ES-I3 (cell line): ENCODE measurements around the gene EPC2.
"Not testable (repeated sequence)": the region's sequence is repeated elsewhere in the genome, so short reads cannot be mapped to it uniquely, and the experiment has no call there.

Source experiments
- H3K36me3 ChIP-seq: 2 replicates; pipeline ENCODE4 v1.6.1; 2013; ENCODE audit warnings: mild to moderate bottlenecking, low read length, control low read depth, moderate library complexity; ENCODE audit not compliant: insufficient read depth
- H3K4me1 ChIP-seq: 2 replicates; pipeline ENCODE4 v1.6.1; 2013; ENCODE audit warnings: mild to moderate bottlenecking, control low read depth, low read length; ENCODE audit not compliant: insufficient read depth
- H3K9ac ChIP-seq: 2 replicates; pipeline ENCODE4 v1.6.1; 2013; ENCODE audit warnings: low read depth, mild to moderate bottlenecking, low read length, moderate library complexity
- H3K9me3 ChIP-seq: 2 replicates; pipeline ENCODE4 v1.6.1; 2013; ENCODE audit warnings: mild to moderate bottlenecking, low read length, moderate library complexity; ENCODE audit not compliant: control insufficient read depth, insufficient read depth

EPC2 gene

DNA sequence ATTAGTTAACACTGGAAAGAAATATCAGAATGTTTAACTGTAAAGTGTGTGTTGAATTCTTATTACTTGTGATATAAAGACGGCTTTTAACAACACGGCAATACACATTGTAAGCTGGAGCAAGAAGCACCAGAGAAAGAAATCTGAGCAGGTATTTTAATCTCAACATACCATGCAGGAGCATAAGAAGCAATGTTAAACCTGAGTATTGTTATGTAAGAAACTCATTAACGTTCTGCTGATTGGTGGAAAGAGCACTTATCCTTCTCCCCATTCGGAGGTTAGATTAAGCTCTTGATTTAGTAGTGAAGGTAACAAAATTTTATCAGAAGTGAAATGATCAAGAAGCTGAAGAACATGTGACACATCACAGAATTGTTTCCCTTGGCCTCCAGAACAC lies 107.4 kb downstream of the EPC2 start:
- Histone ChIP-seq H3K9me3 (no peaks in the 10 kb centered on the region), H3K9ac (no peak overlapping the region), H3K36me3 (no peaks in the 10 kb centered on the region), H3K4me1 (peaks cover 18% of the 10 kb centered on the region; the same call in 1 of the 2 replicates)

DNA sequence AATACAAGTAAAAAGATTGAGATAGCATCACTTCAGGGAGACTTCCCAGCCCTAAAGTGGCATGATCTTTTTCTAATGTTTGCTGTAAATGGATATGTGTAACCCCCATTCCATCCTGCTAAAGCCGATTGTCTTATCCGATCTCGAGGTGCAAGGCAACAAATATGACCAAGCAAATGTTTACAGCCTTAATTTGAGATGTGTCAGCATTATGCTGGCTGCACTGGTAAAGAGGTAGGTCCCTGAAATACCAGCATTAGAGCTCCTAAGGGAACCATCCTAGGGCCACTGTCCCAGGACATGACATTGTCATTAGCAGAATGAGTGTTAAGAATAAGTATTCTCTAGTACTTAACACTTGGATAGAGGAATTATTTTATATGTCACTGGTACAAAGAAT lies 108.4 kb downstream of the EPC2 start:
- Histone ChIP-seq H3K9me3 (no peaks in the 10 kb centered on the region), H3K4me1 (peaks cover 18% of the 10 kb centered on the region; the same call in 1 of the 2 replicates), H3K9ac (no peak overlapping the region), H3K36me3 (no peaks in the 10 kb centered on the region)

- Histone ChIP-seq H3K9me3 (no peaks in the 10 kb centered on the region), H3K4me1 (peaks cover 18% of the 10 kb centered on the region; the same call in 1 of the 2 replicates), H3K9ac (no peak overlapping the region), H3K36me3 (no peaks in the 10 kb centered on the region)
Measured at GRCh38 chr2:148754864-148755263, 110.3 kb downstream of the EPC2 start.

GRCh38 chr2:148756292-148756975 lies 111.9 kb downstream of the EPC2 start:
- Histone ChIP-seq H3K36me3 (no peaks in the 10 kb centered on the region), H3K4me1 (peaks cover 15% of the 10 kb centered on the region; the same call in 1 of the 2 replicates), H3K9ac (no peak overlapping the region), H3K9me3 (no peaks in the 10 kb centered on the region)

DNA sequence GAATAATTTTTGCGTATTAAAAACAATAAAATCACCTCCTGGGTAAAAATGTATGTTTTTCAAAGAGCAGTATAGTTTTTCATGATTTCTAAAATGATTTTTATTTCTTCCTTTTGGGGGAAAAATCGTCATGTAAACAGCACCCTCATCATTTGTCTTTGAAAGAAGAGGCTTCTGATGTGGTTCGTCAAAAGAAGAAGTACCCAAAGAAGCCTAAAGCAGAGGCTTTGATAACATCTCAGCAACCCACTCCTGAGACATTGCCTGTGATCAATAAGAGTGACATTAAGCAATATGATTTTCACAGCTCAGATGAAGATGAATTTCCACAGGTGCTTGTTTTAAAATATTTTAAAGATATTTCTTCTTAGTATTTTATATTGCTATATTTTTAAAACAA lies 120.3 kb downstream of the EPC2 start:
- no peaks in the 10 kb centered on the region for H3K36me3 ChIP-seq
- no peak overlapping the region for H3K9ac ChIP-seq
- no peaks in the 10 kb centered on the region for H3K4me1 ChIP-seq
- no peaks in the 10 kb centered on the region for H3K9me3 ChIP-seq

DNA sequence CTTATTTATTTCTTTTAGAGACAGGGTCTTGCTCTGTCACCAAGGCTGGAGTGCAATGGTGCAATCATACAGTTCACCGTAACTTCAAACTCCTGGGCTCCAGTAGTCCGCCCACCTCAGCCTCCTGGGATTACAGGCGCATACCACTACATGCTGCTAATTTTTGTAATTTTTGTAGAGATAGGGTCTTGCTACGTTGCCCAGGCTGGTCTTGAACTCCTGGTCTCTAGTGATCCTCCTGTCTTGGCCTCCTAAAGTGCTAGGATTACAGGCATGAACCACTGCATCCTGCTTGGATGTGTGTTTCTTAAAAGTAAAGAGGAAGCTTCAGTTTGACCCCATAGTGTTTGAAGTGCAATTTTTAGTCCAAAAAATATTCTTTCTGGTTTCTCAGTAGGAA lies 125.5 kb downstream of the EPC2 start:
- Histone ChIP-seq H3K9ac (no peak overlapping the region), H3K4me1 (no peaks in the 10 kb centered on the region), H3K36me3 (peaks cover 8% of the 10 kb centered on the region; the same call in 1 of the 2 replicates), H3K9me3 (no peaks in the 10 kb centered on the region)

GRCh38 chr2:148781544-148781943 lies 137.0 kb downstream of the EPC2 start:
- Histone ChIP-seq H3K36me3 (no peaks in the 10 kb centered on the region; the same call in 1 of the 2 replicates), H3K9ac (no peak overlapping the region), H3K4me1 (no peaks in the 10 kb centered on the region), H3K9me3 (no peaks in the 10 kb centered on the region)

- no peaks in the 10 kb centered on the region; the same call in 1 of the 2 replicates for H3K36me3 ChIP-seq
- no peaks in the 10 kb centered on the region for H3K4me1 ChIP-seq
- no peak overlapping the region for H3K9ac ChIP-seq
- H3K9me3 ChIP-seq: no peaks in the 10 kb centered on the region
Measured at GRCh38 chr2:148789059-148789458, 144.5 kb downstream of the EPC2 start.

- not testable (repeated sequence) for H3K36me3 ChIP-seq, H3K9me3 ChIP-seq, H3K9ac ChIP-seq, H3K4me1 ChIP-seq
Measured at GRCh38 chr2:148790172-148790571, 145.6 kb downstream of the EPC2 start.

GRCh38 chr2:148794558-148794957 lies 150.0 kb downstream of the EPC2 start:
- H3K36me3 ChIP-seq: no peaks in the 10 kb centered on the region
- H3K9ac ChIP-seq: no peak overlapping the region
- no peaks in the 10 kb centered on the region for H3K4me1 ChIP-seq
- no peaks in the 10 kb centered on the region for H3K9me3 ChIP-seq

DNA sequence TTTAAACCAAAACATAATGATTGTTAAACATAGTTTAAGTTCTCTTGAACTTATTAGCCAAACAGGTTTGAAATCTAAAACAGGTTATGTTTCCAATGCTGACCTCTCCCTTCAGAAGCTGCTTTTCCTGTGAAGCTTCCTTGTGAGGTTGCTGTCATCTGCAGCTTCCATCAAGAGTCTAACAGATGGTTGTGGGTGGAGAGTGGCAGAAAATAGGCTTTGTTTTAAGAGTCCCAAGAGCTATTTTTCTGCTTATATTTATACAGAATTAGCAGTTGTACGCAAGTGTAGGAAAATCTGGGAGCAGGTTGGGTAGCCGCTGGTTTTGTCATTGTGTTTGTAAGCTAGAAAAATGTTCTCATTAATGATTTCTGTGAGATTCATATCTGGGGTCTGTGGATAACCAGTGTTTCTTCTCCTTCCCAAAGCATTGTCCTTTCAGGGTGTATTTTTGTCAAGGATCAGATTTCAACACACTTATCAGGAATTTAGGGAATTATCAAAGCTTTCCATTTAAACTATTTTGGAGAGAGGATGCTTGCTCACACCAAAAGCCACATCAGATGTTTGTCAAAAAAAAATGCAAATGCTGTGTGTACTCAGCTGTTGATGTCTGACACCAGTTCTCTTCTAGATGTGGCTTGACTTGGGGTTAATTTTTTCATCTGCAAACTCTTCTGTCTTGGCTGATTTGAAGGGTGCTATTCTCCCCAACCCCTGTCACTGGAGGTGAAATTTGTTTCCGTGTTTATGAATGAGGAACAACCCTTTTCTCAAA lies 152.4 kb downstream of the EPC2 start:
- no peaks in the 10 kb centered on the region for H3K4me1 ChIP-seq
- no peak overlapping the region for H3K9ac ChIP-seq

GRCh38 chr2:148802448-148803220 lies 158.1 kb downstream of the EPC2 start:
- H3K9me3 ChIP-seq: peaks cover 4% of the 10 kb centered on the region; the same call in 1 of the 2 replicates

More for the DNA sequence above, 152.4 kb downstream of the EPC2 start:
- Histone ChIP-seq H3K9me3 (no peaks in the 10 kb centered on the region), H3K36me3 (no peaks in the 10 kb centered on the region)

DNA sequence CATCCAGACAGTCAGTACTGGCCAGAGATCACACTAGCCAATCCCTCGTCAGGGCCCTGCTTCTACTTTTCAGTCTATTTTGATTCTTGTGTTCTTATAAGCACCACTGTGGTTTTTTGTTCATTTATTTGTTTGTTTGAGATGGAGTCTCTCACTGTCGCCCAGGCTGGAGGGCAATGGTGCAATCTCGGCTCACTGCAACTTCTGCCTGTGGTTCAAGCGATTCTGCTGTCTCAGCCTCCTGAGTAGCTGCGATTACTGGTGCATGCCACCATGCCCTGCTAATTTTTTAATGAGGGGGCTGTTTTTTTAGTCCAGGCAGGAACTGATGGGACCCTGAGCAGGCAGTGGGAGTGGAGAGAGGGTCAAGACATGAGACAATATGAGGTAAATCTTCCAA lies 165.5 kb downstream of the EPC2 start:
- Histone ChIP-seq H3K36me3 (no peaks in the 10 kb centered on the region), H3K9ac (no peak overlapping the region), H3K9me3 (peaks cover 6% of the 10 kb centered on the region; the same call in 1 of the 2 replicates), H3K4me1 (peaks cover 16% of the 10 kb centered on the region)

More at GRCh38 chr2:148802448-148803220, 158.1 kb downstream of the EPC2 start:
- Histone ChIP-seq H3K9ac (no peak overlapping the region), H3K4me1 (no peaks in the 10 kb centered on the region), H3K36me3 (no peaks in the 10 kb centered on the region)

DNA sequence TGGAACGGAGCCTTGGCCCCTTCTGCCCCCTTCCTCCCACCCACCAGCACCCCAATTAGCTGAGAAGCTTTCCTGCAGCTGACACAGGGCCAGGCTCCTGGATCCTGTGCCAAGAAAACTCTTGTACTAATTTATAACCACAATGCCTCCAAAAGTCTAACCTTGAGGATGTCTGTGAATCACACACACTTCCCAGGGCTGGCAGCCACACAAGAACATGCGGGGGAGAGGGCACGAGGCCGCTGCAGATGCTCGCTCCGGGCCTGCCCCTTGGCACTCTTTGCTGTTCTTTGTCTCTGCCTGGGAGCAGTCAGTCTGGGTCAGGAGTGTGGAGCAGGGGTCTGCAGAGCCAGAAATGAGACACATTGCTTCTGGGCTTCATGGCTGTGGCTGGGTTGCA lies 167.8 kb downstream of the EPC2 start:
- Histone ChIP-seq H3K9ac (no peak overlapping the region), H3K9me3 (0 out of 2 replicates have a peak, but pooled peaks cover 5% of the 10 kb centered on the region), H3K36me3 (no peaks in the 10 kb centered on the region), H3K4me1 (peaks cover 32% of the 10 kb centered on the region)
